Activated B cell treated with CpG ODN at 0.5 μM for 24 hours (primary cell): ENCODE data around the gene DRD1. TPM values are rescaled to one million over a fixed set of nuclear protein-coding genes. Genes with fewer than 3 reads are reported as not detected.

Source experiments
- ATAC-seq: fragments of 200-7000 bp; cut with Tn5 transposase; one replicate; pipeline ENCODE4 v1.10.0; 2021; ENCODE audit warnings: low read depth, mild to moderate bottlenecking, moderate library complexity
- CTCF ChIA-PET: fragments of 350-600 bp; sonication (Branson Sonifier 250); formaldehyde crosslinking; loops from one replicate; lab custom pipeline; 2021; ENCODE audit warnings: antibody characterized with exemption; lab: Charles Lee
- POLR2A ChIA-PET: fragments of 350-600 bp; sonication (Branson Sonifier 250); formaldehyde crosslinking; loops from one replicate; lab custom pipeline; 2021; ENCODE audit warnings: antibody characterized with exemption; lab: Charles Lee
- DNase-seq: peaks from one replicate; pipeline ENCODE4 v3.0.0; 2022
- H3K27ac Mint-ChIP-seq: one replicate; pipeline ENCODE4 v1.8.0; 2020; ENCODE audit warnings: mixed read lengths
- H3K27me3 Mint-ChIP-seq: one replicate; pipeline ENCODE4 v1.8.0; 2021; ENCODE audit warnings: mixed read lengths
- H3K36me3 Mint-ChIP-seq: one replicate; pipeline ENCODE4 v1.8.0; 2021; ENCODE audit warnings: low read depth, mixed read lengths
- H3K4me1 Mint-ChIP-seq: one replicate; pipeline ENCODE4 v1.8.0; 2021; ENCODE audit warnings: mixed read lengths
- H3K4me3 Mint-ChIP-seq: one replicate; pipeline ENCODE4 v1.8.0; 2020; ENCODE audit warnings: mild to moderate bottlenecking, mixed read lengths
- H3K9me3 Mint-ChIP-seq: one replicate; pipeline ENCODE4 v1.8.0; 2020; ENCODE audit warnings: mixed read lengths
- intact Hi-C: fragments of 100-400 bp; cut with micrococcal nuclease; formaldehyde crosslinking; loops from one replicate; pipeline ENCODE4 v1.15.1; 2024
- total RNA-seq: library from RNA; stranded (reverse); gene quantifications from 2 replicates; pipeline ENCODE4 v1.2.3, GENCODE V29; 2022
- TF ChIP-seq, protein P1 (sequence below): fragments of 200-600 bp; IDR thresholded peaks from one replicate; pipeline ENCODE4 v1.8.0; 2022; ENCODE audit warnings: antibody characterized with exemption, mild to moderate bottlenecking

The DRD1 gene
- total RNA-seq, 1 donor from 2014 or later, result not detected

DNA sequence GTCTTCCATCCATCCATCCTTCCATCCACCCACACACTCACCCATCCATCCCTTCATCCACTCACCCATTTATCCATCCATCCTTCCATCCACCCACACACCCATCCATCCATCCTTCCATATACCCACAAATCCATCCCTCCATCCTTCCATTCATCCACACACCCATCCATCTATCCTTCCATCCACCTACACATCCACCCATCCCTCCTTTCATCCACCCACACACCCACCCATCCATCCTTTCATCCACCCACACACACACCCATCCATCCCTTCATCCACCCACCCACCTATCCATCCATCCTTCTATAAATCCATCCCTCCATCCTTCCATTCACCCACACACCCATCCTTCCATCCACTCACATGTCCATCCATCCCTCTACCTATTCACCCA, 23.6 kb downstream of the DRD1 start:
- TF ChIP-seq, protein P1, sequence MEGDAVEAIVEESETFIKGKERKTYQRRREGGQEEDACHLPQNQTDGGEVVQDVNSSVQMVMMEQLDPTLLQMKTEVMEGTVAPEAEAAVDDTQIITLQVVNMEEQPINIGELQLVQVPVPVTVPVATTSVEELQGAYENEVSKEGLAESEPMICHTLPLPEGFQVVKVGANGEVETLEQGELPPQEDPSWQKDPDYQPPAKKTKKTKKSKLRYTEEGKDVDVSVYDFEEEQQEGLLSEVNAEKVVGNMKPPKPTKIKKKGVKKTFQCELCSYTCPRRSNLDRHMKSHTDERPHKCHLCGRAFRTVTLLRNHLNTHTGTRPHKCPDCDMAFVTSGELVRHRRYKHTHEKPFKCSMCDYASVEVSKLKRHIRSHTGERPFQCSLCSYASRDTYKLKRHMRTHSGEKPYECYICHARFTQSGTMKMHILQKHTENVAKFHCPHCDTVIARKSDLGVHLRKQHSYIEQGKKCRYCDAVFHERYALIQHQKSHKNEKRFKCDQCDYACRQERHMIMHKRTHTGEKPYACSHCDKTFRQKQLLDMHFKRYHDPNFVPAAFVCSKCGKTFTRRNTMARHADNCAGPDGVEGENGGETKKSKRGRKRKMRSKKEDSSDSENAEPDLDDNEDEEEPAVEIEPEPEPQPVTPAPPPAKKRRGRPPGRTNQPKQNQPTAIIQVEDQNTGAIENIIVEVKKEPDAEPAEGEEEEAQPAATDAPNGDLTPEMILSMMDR, result no peak
- Mint-ChIP-seq H3K36me3 (no peaks in the 10 kb centered on the region), H3K27me3 (peaks cover 18% of the 10 kb centered on the region), H3K9me3 (peaks cover 3% of the 10 kb centered on the region), H3K4me1 (no peaks in the 10 kb centered on the region), H3K27ac (no peak overlapping the region), H3K4me3 (no peak overlapping the region)
- ATAC-seq (no peak), DNase-seq (no peak)
- ChIA-PET CTCF (no interaction called here), POLR2A (no interaction called here)
- intact Hi-C loops, result no loop called here

DNA sequence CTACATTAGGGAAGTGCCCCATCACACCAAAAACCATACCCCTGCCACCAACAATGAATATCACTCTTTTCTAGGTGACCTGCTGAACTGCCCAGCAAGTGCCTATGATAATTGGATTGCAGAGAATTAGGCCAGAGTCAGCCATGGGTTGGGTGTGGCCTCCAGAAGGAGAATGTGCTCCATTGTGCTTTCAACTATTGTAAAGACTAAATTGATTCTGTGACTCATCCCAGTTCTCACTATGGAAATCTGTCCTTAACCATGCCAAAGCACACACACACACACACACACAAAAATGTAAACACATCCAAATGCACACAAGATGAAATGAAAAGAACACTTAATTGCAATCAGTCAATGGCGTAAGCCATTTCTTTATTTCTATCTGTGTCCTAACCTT, 25.7 kb downstream of the DRD1 start:
- Mint-ChIP-seq H3K36me3 (no peaks in the 10 kb centered on the region), H3K4me1 (no peaks in the 10 kb centered on the region), H3K27me3 (peaks cover 16% of the 10 kb centered on the region), H3K9me3 (peaks cover 8% of the 10 kb centered on the region), H3K4me3 (no peak overlapping the region), H3K27ac (no peak overlapping the region)
- intact Hi-C loops, result no loop called here
- POLR2A ChIA-PET, result no interaction called here
- ATAC-seq, result no peak
- CTCF ChIA-PET, result no interaction called here
- DNase-seq, result no peak
- TF ChIP-seq, protein P1, result no peak

DNA sequence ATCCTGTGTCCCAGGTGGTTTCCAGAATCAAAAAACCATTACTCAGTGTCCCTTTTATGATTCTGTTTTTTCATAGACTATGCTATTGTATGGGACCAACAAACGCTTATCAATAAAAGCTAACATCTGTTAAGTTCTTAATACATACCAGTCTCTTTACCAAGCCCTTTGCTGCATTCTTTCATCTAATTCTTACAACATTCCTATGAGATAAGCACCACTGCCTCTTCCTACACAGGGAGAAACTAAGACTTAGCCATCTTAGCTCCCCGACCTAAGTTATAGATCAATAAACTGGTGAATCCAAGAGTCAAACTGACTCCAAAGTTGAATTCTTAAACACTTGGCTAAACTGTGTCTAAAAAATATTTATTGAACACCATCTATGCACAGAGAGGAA, 26.6 kb downstream of the DRD1 start:
- peaks cover 8% of the 10 kb centered on the region for H3K9me3 Mint-ChIP-seq
- no peaks in the 10 kb centered on the region for H3K4me1 Mint-ChIP-seq
- no peak overlapping the region for H3K27ac Mint-ChIP-seq
- ATAC-seq, result no peak
- intact Hi-C loops, result no loop called here
- ChIA-PET POLR2A (no interaction called here), CTCF (no interaction called here)
- H3K36me3 Mint-ChIP-seq, result no peaks in the 10 kb centered on the region
- H3K27me3 Mint-ChIP-seq, result peaks cover 12% of the 10 kb centered on the region
- TF ChIP-seq, protein P1, result no peak
- no peak overlapping the region for H3K4me3 Mint-ChIP-seq
- no peak for DNase-seq

DNA sequence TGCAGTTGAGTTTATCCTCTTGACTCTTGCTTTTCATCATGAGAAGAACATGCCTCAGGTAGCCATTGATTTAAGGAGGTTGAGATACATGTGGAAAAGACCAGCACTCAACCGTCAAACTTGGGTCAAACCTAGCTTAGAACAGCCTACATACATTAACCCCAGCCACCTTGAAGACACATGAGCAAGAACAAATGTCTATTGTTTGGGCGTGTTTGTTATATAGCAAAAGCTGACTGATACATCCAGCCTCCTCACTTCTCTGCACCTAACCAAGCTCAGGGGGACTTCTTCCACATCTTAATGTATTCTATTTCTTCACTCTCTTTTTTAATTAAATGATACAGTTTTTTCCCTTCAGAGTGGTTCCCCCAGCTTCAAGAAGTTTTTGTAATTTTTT, 28.7 kb downstream of the DRD1 start:
- CTCF ChIA-PET, result no interaction called here
- H3K9me3 Mint-ChIP-seq, result peaks cover 8% of the 10 kb centered on the region
- no peak overlapping the region for H3K4me3 Mint-ChIP-seq
- intact Hi-C loops, result no loop called here
- ATAC-seq, result no peak
- H3K27me3 Mint-ChIP-seq, result peaks cover 12% of the 10 kb centered on the region
- no peaks in the 10 kb centered on the region for H3K36me3 Mint-ChIP-seq
- DNase-seq, result no peak
- POLR2A ChIA-PET, result no interaction called here
- H3K4me1 Mint-ChIP-seq, result no peaks in the 10 kb centered on the region
- TF ChIP-seq, protein P1, result no peak
- no peak overlapping the region for H3K27ac Mint-ChIP-seq

DNA sequence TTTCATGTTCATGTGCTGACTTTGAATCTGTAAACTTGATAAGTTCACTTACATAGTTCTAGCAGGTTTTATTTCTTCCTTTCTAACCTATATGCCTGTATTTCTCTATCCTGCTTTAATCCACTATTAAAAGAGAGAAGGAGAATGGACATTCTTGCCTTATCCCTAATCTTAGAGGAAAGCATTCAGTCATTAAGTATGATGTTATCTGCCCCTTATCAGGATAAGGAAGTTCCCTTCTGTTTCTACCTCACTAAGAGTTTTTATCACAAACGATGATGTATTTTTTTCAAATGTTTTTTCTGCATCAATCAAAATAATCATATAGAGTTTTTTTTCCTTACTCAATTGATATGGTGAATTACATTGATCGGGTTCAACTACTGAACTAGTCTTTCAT, 33.1 kb downstream of the DRD1 start:
- Mint-ChIP-seq H3K27ac (no peak overlapping the region), H3K36me3 (no peaks in the 10 kb centered on the region), H3K4me3 (no peak overlapping the region), H3K9me3 (peaks cover 8% of the 10 kb centered on the region), H3K27me3 (peaks cover 3% of the 10 kb centered on the region), H3K4me1 (no peaks in the 10 kb centered on the region)
- no peak for DNase-seq
- ChIA-PET CTCF (no interaction called here), POLR2A (no interaction called here)
- intact Hi-C loops, result no loop called here
- TF ChIP-seq, protein P1, result no peak
- ATAC-seq, result no peak
